ENCODE measurements around the gene FIGNL1.

GRCh38 chr7:50421043-50421442, 29.1 kb downstream of the FIGNL1 start:
- TF ChIP-seq GATA2 (IDR thresholded peaks at IDR 0.05; ENCODE audit: insufficient read depth, insufficient read length, low read depth, low read length) (no peak), CTCF (IDR thresholded peaks at IDR 0.05; ENCODE audit: extremely low read depth in 1 of 2, insufficient read depth in 1 of 2, low read depth in 1 of 2, low read length in 2 of 2) (no peak), EZH2 (IDR thresholded peaks at IDR 0.05; ENCODE audit: borderline replicate concordance, low read depth, low read length, severe bottlenecking) (no peak), POLR2AphosphoS5 (IDR thresholded peaks at IDR 0.05; ENCODE audit: insufficient read depth, low read depth, low read length) (no peak), MAX (IDR thresholded peaks at IDR 0.05; ENCODE audit: insufficient read depth, insufficient read length) (no peak), POLR2A (IDR thresholded peaks at IDR 0.05; ENCODE audit: low read depth, low read length) (no peak), MYC (IDR thresholded peaks at IDR 0.05; ENCODE audit: low read depth, low read length) (no peak), FOS (IDR thresholded peaks at IDR 0.05; ENCODE audit: borderline replicate concordance, insufficient read depth, low read length) (no peak), JUN (IDR thresholded peaks at IDR 0.05; ENCODE audit: borderline replicate concordance, insufficient read depth, insufficient read length, low read depth) (no peak)

All from endothelial cell of umbilical vein (primary cell).